Activated CD4-positive, alpha-beta T cell treated with anti-CD3 and anti-CD28 coated beads for 48 hours (primary cell): ENCODE results near the gene MCMBP.
A peak's percentile ranks its signal among the peaks of the same experiment; 100 is the strongest.
"Not testable (repeated sequence)": the region's sequence is repeated elsewhere in the genome, so short reads cannot be mapped to it uniquely, and the experiment has no call there.

ENCODE experiments used
- DNase-seq: peaks from one replicate; pipeline ENCODE4 v3.0.0-alpha.2; 2020

MCMBP gene

GRCh38 chr10:119872610-119872859 lies at the start of gene MCMBP:
Gene MCMBP (minus strand): TSS chr10:119872843. CDS start chr10:119872584, 259 bp downstream.
- no peak for DNase-seq

- no peak for DNase-seq
Measured at GRCh38 chr10:119919826-119920225, 47.2 kb upstream of the MCMBP start.

GRCh38 chr10:119919271-119919670 lies 46.6 kb upstream of the MCMBP start:
- no peak for DNase-seq

- no peak for DNase-seq
Measured at GRCh38 chr10:119917777-119918176, 45.1 kb upstream of the MCMBP start.

GRCh38 chr10:119910689-119911088 lies 38.0 kb upstream of the MCMBP start:
- no peak for DNase-seq

GRCh38 chr10:119908166-119908565 lies 35.5 kb upstream of the MCMBP start:
- DNase-seq, result no peak

GRCh38 chr10:119907695-119908094 lies 35.1 kb upstream of the MCMBP start:
- not testable (repeated sequence) for DNase-seq

- no peak for DNase-seq
Measured at GRCh38 chr10:119903946-119904666, 31.5 kb upstream of the MCMBP start.

GRCh38 chr10:119898577-119898976 lies 25.9 kb upstream of the MCMBP start:
- DNase-seq, result no peak

- DNase-seq, result no peak
Measured at GRCh38 chr10:119896937-119897770, 24.5 kb upstream of the MCMBP start.

GRCh38 chr10:119896061-119896655 lies 23.5 kb upstream of the MCMBP start:
- DNase-seq, result no peak

- no peak for DNase-seq
Measured at GRCh38 chr10:119893845-119894427, 21.3 kb upstream of the MCMBP start.

- no peak for DNase-seq
Measured at GRCh38 chr10:119893074-119893473, 20.4 kb upstream of the MCMBP start.

- DNase-seq, result peak; percentile 96
Measured at GRCh38 chr10:119892188-119893065, 19.8 kb upstream of the MCMBP start, which contains the start of gene SEC23IP. Gene SEC23IP (plus strand): TSS chr10:119892730. CDS start chr10:119892783, 53 bp downstream.

- DNase-seq, result not testable (repeated sequence)
Measured at GRCh38 chr10:119891849-119892187, 19.2 kb upstream of the MCMBP start.

- DNase-seq, result not testable (repeated sequence)
Measured at GRCh38 chr10:119890307-119890706, 17.7 kb upstream of the MCMBP start.

- not testable (repeated sequence) for DNase-seq
Measured at GRCh38 chr10:119889201-119889600, 16.6 kb upstream of the MCMBP start.

GRCh38 chr10:119888715-119889114 lies 16.1 kb upstream of the MCMBP start:
- not testable (repeated sequence) for DNase-seq

- DNase-seq, result not testable (repeated sequence)
Measured at GRCh38 chr10:119886070-119886469, 13.4 kb upstream of the MCMBP start.

GRCh38 chr10:119883901-119884611 lies 11.4 kb upstream of the MCMBP start:
- DNase-seq, result not testable (repeated sequence)

- DNase-seq, result no peak
Measured at GRCh38 chr10:119878524-119878923, 5.9 kb upstream of the MCMBP start.
